ENCODE results near the gene TSPAN1.

TSPAN1 gene, protein sequence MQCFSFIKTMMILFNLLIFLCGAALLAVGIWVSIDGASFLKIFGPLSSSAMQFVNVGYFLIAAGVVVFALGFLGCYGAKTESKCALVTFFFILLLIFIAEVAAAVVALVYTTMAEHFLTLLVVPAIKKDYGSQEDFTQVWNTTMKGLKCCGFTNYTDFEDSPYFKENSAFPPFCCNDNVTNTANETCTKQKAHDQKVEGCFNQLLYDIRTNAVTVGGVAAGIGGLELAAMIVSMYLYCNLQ

DNA sequence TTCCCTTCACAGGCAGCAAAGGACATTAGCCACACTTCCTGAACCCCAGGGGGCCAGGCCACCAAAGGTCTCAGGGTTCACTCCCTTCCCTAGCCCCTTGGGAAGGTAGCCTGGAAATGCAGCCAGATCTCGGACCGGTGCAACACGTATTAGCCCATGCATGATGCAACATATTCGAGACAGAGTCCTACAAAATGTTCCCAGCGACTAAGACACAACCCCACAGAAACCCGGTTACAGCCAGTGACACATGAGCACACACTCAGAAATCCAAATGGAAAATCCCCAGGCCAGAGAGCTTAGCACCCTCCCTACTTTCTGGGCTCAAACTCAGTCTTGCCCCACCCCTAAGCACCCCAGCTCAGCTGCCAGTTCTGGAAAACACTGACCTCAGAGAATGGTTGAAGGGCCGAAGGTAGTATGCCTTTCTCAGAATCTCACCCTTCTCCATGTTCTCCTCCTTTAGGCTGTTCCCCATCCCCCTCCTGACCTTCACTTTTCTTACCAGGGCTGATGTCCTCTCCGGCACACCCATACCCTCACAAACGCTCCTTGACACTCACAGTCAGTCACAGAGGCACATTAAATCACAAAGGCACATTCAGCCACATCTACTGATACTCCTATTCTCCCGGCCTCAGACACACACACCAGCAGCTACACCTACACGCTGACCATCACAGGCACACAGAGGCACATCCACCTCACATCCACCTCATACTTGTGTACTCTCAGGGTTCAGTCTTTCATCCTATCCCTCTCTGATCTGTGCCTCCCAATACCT is at the start of gene TSPAN1:
Gene TSPAN1 (plus strand): TSS at position 640 of the 784 bp plus-strand sequence. CDS start 6,021 bp downstream, outside the sequence.
- DNase-seq, result peak in 2 of 56 donors; percentile 14 to 15

- no peak for DNase-seq
These were observed 46.5 kb upstream of the TSPAN1 start for GRCh38 chr1:46128344-46128743.

DNA sequence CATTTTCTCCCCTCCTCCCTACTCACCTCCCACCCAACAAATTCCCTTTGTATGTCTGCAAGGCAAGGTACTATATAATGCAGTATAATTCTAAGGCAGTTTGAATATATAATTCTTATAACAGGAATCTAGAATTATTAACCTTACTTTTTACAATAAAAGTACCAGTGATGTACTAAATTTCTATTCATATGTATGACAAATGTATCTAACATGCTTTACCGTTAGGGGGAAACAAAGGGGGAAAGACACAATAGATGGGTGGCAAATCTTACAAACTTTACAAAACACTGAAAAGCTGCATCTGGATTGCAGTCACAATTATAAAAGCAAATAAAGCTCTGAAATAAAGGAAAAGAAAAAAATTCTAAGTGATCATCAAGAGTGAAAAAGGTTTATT is 44.8 kb upstream of the TSPAN1 start:
- DNase-seq, result no peak

GRCh38 chr1:46130606-46131005 is 44.3 kb upstream of the TSPAN1 start:
- no peak for DNase-seq

GRCh38 chr1:46131093-46131492 is 43.8 kb upstream of the TSPAN1 start:
- no peak for DNase-seq

GRCh38 chr1:46131712-46132528 is 43.0 kb upstream of the TSPAN1 start:
- DNase-seq, result peak in 17 of 56 donors; percentile 3 to 54 (median 23)

DNA sequence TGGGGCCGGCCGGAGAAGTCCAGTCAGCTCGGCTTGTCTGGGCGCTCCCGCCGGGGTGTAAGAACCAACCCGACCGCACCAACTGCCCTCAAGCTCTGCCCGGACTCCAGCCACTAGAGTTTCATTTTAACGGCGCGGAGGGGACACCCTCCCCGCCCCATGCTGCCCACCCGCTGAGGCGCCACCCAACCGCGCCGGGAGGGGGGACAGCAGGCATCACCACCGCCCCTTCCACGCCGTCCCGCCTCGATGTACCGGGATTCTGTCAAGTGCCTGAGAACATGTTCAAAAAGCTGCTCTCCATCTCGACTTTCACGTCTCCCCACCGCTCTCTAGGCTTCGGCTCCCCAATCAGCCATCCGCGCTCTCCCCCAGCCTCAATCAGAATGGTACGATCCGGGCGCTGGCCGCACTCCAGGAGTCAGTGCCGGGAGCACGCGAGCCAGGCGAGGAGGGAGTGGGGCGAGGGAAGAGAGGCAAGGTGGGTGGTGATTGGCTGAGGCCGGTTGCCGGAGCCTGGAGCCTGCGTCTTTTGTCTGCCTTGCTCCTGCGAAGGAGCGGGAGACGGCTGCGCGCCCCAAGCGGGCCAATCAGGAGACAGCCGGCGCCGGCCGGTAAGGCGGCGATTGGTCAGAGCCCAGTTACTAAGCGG is 42.2 kb upstream of the TSPAN1 start, which contains the start of gene PIK3R3:
Gene PIK3R3 (minus strand): TSS at position 101 of the 652 bp plus-strand sequence. CDS start 677 bp downstream, outside the sequence.
- peak; percentile 85 to 99 (median 97) for DNase-seq

DNA sequence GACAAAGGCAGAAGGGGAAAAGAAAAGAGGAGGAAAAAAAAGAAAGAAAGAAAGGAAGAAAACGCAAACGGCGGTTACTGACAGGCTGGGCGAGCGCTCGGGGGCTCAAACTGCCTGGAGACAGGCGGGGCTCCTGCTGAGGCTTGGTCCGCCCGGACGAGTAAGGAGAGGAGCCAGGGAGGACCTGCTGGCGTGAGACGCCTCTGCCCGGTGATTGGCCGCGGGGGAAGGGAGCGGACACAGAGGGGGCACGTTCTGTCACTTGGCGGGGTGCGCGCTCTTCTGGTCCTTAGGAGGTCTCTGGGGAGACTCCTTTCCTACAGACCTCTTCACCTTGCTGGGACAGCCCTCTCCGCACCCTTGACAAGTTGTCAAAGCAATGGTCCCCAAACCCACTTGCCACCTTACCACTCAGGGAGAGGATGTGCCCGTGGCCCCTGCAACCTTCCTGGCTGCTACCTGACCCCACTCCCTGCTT is 41.7 kb upstream of the TSPAN1 start:
- DNase-seq, result peak in 11 of 56 donors; percentile 63 to 93 (median 80)

- DNase-seq, result no peak
These were observed 41.0 kb upstream of the TSPAN1 start for GRCh38 chr1:46133781-46134350.

DNA sequence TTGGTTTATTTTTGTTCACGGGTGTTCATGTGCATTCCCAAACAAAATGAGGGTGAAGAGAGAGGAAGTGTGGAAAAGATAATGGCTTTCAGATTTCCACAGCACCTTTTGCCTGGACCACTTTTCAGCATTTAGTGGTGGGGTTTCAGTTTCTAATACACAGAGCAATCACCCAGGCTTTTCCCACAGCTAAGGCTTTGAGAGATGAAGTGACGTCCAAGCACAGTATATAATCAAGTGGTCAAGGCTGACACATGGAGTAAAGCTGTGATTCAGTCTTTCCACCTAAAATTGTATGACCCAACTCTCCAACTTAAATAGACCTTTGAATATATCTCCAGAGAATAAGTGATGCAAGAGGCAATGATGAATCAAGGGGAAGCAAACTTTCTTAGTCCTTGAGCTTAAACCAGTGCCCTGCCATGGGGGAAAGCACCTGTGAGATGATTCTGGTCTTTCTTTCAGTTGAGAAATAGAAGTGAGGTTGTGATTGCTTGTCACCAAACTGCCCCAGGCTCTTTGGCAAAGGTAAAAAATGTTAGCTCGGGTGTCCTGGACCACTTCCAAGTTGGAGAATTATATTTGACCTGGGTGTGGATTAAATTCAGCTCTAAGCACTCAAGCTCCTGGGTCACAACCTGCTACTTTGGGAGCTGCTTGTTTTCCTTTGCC is 40.1 kb upstream of the TSPAN1 start:
- no peak for DNase-seq

DNA sequence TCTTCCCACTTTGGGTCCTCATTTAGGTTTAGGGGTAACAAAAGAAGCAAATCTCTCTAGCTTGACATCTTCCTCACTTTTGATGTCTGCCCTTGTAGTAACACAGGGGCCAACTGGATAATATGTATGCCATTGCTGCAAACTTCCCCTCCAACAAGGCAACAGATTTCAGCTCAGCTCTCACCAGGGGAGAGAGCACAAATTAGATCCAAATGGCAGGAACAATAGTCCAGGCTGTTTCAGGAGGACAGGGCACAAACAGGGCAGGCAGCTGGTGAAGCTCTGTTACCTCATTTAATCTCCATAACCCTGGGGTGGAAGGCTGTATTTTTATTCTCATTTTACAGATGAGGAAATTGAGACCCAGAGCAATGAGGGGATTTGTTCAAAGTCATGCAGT is 38.2 kb upstream of the TSPAN1 start:
- no peak for DNase-seq

DNA sequence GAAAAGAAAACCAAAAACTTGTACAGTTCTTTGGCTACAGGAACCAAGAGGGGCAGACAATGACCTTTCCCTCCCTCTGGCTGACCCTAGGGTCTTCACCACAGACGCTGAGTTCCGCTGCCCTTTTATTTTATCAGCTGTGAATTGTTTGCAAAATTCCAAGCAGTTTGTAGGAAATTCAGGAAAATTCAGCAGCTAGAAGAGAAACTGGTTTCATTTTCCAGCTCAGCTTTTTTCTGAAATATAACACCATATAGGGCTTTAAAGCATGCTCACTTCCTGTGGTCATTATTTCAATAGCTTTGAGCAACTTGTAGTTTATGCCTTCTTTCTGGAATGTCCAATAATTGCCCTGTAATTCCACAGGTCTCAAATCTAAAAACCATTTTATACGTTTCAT is 37.0 kb upstream of the TSPAN1 start:
- DNase-seq, result no peak

DNA sequence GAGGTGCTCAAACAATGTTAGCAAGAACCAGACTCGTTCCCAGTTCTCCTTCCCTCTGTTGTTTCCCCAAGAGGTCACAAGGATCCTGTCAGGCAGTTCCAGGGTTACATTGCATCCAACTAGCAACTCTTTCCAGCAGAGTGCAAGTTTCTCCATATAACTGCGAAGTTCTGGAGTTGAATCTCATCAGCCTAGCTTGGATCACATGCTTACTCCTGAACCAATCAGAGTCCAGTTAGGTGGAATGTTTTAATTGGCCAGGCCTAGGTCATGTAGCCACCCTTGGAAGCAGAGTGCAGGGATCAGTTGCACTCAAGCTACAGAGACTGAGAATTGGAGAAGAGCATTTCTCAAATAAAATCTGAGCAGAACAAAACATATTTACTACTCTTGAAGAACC is 26.6 kb upstream of the TSPAN1 start:
- DNase-seq, result no peak

- no peak for DNase-seq
These were observed 24.8 kb upstream of the TSPAN1 start for GRCh38 chr1:46150085-46150484.

GRCh38 chr1:46152016-46152415 is 22.9 kb upstream of the TSPAN1 start:
- DNase-seq, result no peak

DNA sequence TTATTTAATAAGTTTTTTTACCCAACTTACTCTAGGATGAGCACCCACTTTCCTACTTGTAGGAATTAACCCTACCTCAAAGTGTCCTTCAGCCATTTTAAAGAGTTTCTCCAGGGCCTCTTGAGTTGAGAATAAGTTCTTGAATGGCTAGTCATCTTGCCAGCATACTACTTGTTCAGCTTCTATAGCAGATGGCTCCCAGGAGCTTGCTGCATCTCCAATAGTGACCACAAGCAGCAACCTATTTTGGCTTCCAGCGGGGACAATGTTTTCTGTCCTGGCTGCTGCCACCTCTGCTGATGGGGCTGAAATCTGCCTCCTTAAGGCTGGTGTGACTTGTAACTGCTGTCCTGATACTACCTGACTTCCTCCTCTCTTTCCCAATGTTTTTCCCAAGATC is 21.7 kb upstream of the TSPAN1 start:
- no peak for DNase-seq

DNA sequence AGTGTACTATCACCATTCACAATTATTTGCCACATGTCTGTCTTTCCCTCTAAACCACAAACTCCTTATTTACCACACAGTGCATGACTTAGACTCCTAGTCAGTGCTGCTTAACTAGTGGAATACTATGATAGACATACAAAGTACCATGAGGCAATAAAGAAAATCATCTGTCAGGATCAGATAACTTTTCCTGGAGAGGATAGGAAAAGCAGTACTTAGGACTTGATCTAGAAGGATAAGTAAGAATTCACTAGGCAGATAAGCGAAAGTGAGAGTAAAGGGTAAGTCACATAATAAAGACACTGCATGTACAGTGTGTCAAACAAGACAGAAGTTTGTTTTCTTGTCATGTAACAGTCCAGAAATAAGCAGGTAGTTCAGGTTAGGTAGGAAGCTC is 21.2 kb upstream of the TSPAN1 start:
- DNase-seq, result no peak

GRCh38 chr1:46157916-46158311 is 17.0 kb upstream of the TSPAN1 start:
- DNase-seq, result no peak

DNA sequence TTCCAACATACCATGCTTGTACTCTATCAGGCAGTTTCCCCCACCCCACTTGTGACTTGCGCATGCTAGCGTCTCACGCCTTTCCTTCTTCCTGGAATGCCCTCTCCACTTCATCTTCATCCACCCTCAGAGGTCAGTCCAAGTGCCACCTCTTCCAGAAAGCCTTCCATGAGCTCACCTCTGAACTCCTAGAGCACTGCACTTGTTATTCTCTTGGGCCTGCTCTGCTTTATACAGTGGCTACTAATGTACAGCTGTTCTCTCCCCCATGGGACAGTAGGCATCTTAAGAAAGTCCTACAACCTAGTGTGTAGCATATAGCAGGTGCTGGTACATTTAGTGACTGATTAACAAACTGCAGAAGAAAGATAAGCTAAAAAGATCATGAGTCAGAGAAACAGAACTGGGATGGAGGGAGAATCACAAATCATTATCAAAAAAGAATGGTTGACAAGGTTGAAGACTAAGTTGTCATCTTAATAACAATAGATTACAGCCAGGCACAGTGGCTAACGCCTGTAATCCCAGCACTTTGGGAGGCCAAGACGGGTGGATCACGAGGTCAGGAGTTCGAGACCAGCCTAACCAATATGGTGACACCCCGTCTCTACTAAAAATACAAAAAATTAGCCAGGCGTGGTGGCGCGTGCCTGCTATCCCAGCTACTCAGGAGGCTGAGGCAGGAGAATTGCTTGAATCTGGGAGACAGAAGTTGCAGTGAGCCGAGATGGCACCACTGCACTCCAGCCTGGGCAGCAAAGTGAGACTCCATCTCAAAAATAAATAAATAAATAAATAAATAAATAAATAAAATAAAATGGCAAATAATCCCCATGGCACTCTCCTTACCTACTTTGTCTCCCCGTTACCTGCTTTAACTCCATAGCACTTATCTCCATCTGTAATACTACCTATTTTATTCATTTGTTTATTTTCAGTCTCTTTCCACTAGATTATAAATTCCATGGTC is 16.3 kb upstream of the TSPAN1 start:
- no peak for DNase-seq
